Brain microvascular endothelial cell (primary cell): ENCODE measurements around the gene OR6Q1.

Source experiments
- DNase-seq: peaks from one replicate; pipeline ENCODE4 v3.0.0-alpha.2; 2020
- H3K27ac ChIP-seq: fragments of 250-450 bp; sonication (Bioruptor Pico); 2 replicates; pipeline ENCODE4 v1.5.1; 2020; ENCODE audit warnings: mild to moderate bottlenecking, moderate library complexity
- H3K27me3 ChIP-seq: fragments of 250-450 bp; sonication (Bioruptor Pico); replicated peaks from 2 replicates; pipeline ENCODE4 v1.5.1; 2020; ENCODE audit warnings: mild to moderate bottlenecking
- H3K36me3 ChIP-seq: fragments of 250-450 bp; sonication (Bioruptor Pico); replicated peaks from 2 replicates; pipeline ENCODE4 v1.5.1; 2020; ENCODE audit warnings: mild to moderate bottlenecking
- H3K4me3 ChIP-seq: 2 replicates; pipeline ENCODE4 v1.5.1; 2011; ENCODE audit warnings: low read depth, mild to moderate bottlenecking, control low read depth, low read length, moderate library complexity
- CTCF ChIP-seq: IDR thresholded peaks from 2 replicates; pipeline ENCODE4 v1.5.1; 2011; ENCODE audit warnings: low read depth, mild to moderate bottlenecking, moderate library complexity, low read length, control low read depth, inconsistent platforms; ENCODE audit errors: missing control alignments
- in situ Hi-C: cut with HindIII; loops from 2 replicates; pipeline ENCODE4 v1.10.0; 2017; ENCODE audit warnings: low sequenced_read_pairs, low pct_ligation_motif_present

The OR6Q1 gene

GRCh38 chr11:58024601-58025091 lies 6.1 kb upstream of the OR6Q1 start:
- H3K4me3 ChIP-seq = no peak overlapping the region
- DNase-seq = no peak
- H3K36me3 ChIP-seq = no peaks in the 10 kb centered on the region
- in situ Hi-C loops = no loop called here
- H3K27ac ChIP-seq = no peak overlapping the region
- no peaks in the 10 kb centered on the region for H3K27me3 ChIP-seq
- no peak for TF ChIP-seq CTCF

GRCh38 chr11:58027341-58027740 lies 3.4 kb upstream of the OR6Q1 start:
- Histone ChIP-seq H3K27me3 (no peaks in the 10 kb centered on the region), H3K36me3 (no peaks in the 10 kb centered on the region), H3K27ac (no peak overlapping the region), H3K4me3 (no peak overlapping the region)
- no peak for DNase-seq
- in situ Hi-C loops = no loop called here
- no peak for TF ChIP-seq CTCF

GRCh38 chr11:58028687-58029411 lies 1.9 kb upstream of the OR6Q1 start:
- Histone ChIP-seq H3K36me3 (no peaks in the 10 kb centered on the region), H3K4me3 (no peak overlapping the region), H3K27ac (no peak overlapping the region), H3K27me3 (no peaks in the 10 kb centered on the region)
- in situ Hi-C loops = no loop called here
- no peak for TF ChIP-seq CTCF
- no peak for DNase-seq

- DNase-seq = no peak
- no peak for TF ChIP-seq CTCF
- Histone ChIP-seq H3K4me3 (no peak overlapping the region), H3K27ac (no peak overlapping the region), H3K27me3 (no peaks in the 10 kb centered on the region), H3K36me3 (no peaks in the 10 kb centered on the region)
- in situ Hi-C loops = no loop called here
Observed at GRCh38 chr11:58034471-58034870, 3.7 kb downstream of the OR6Q1 start.

- in situ Hi-C loops = no loop called here
Observed at GRCh38 chr11:58039589-58039988, 8.8 kb downstream of the OR6Q1 start.

More at GRCh38 chr11:58039589-58039988, 8.8 kb downstream of the OR6Q1 start:
- no peak for TF ChIP-seq CTCF
- no peaks in the 10 kb centered on the region for H3K27me3 ChIP-seq
- no peak for DNase-seq
- no peak overlapping the region for H3K4me3 ChIP-seq
- H3K36me3 ChIP-seq = no peaks in the 10 kb centered on the region
- H3K27ac ChIP-seq = no peak overlapping the region
